ENCODE data around the gene KCNQ1.

The KCNQ1 gene

GRCh38 chr11:2713661-2714462 lies 269.1 kb downstream of the KCNQ1 start:
- Histone ChIP-seq H3K4me1 (ENCODE audit: control insufficient read depth in 1 of 2, insufficient read depth in 2 of 2, low read length in 2 of 2) (peaks cover 0 to 8% of the 10 kb centered on the region in 2 donors), H3K27me3 (ENCODE audit: low read depth, low read length) (no peaks in the 10 kb centered on the region), H3K9me3 (ENCODE audit: control insufficient read depth in 1 of 2, low read length in 2 of 2) (no peaks in the 10 kb centered on the region), H3K4me3 (ENCODE audit: low read depth in 1 of 2, low read length in 2 of 2) (no peak overlapping the region), H3K36me3 (ENCODE audit: control insufficient read depth in 1 of 2, insufficient read depth in 2 of 2, low read length in 2 of 2) (no peaks in the 10 kb centered on the region), H3K27ac (ENCODE audit: low read length) (no peak overlapping the region)

- H3K27ac ChIP-seq (ENCODE audit: low read length): no peak overlapping the region
- H3K9me3 ChIP-seq (ENCODE audit: control insufficient read depth in 1 of 2, low read length in 2 of 2): no peaks in the 10 kb centered on the region
- no peaks in the 10 kb centered on the region for H3K27me3 ChIP-seq (ENCODE audit: low read depth, low read length)
- peaks cover 0 to 6% of the 10 kb centered on the region in 2 donors for H3K4me1 ChIP-seq (ENCODE audit: control insufficient read depth in 1 of 2, insufficient read depth in 2 of 2, low read length in 2 of 2)
- H3K36me3 ChIP-seq (ENCODE audit: control insufficient read depth in 1 of 2, insufficient read depth in 2 of 2, low read length in 2 of 2): no peaks in the 10 kb centered on the region
- no peak overlapping the region for H3K4me3 ChIP-seq (ENCODE audit: low read depth in 1 of 2, low read length in 2 of 2)
Observed at GRCh38 chr11:2714463-2714800, 269.6 kb downstream of the KCNQ1 start.

- H3K27ac ChIP-seq (ENCODE audit: low read length): no peak overlapping the region
- H3K36me3 ChIP-seq (ENCODE audit: control insufficient read depth in 1 of 2, insufficient read depth in 2 of 2, low read length in 2 of 2): no peaks in the 10 kb centered on the region
- H3K9me3 ChIP-seq (ENCODE audit: control insufficient read depth in 1 of 2, low read length in 2 of 2): no peaks in the 10 kb centered on the region
- no peaks in the 10 kb centered on the region for H3K27me3 ChIP-seq (ENCODE audit: low read depth, low read length)
- H3K4me3 ChIP-seq (ENCODE audit: low read depth in 1 of 2, low read length in 2 of 2): no peak overlapping the region
- peaks cover 0 to 4% of the 10 kb centered on the region in 2 donors for H3K4me1 ChIP-seq (ENCODE audit: control insufficient read depth in 1 of 2, insufficient read depth in 2 of 2, low read length in 2 of 2)
Observed at GRCh38 chr11:2714871-2715270, 270.1 kb downstream of the KCNQ1 start.

GRCh38 chr11:2715716-2716350 lies 271.0 kb downstream of the KCNQ1 start:
- Histone ChIP-seq H3K27me3 (ENCODE audit: low read depth, low read length) (no peaks in the 10 kb centered on the region), H3K27ac (ENCODE audit: low read length) (no peak overlapping the region), H3K36me3 (ENCODE audit: control insufficient read depth in 1 of 2, insufficient read depth in 2 of 2, low read length in 2 of 2) (no peaks in the 10 kb centered on the region), H3K4me1 (ENCODE audit: control insufficient read depth in 1 of 2, insufficient read depth in 2 of 2, low read length in 2 of 2) (peaks cover 0 to 4% of the 10 kb centered on the region in 2 donors), H3K4me3 (ENCODE audit: low read depth in 1 of 2, low read length in 2 of 2) (no peak overlapping the region), H3K9me3 (ENCODE audit: control insufficient read depth in 1 of 2, low read length in 2 of 2) (no peaks in the 10 kb centered on the region)

GRCh38 chr11:2716376-2717095 lies 271.7 kb downstream of the KCNQ1 start:
- Histone ChIP-seq H3K27me3 (ENCODE audit: low read depth, low read length) (no peaks in the 10 kb centered on the region), H3K36me3 (ENCODE audit: control insufficient read depth in 1 of 2, insufficient read depth in 2 of 2, low read length in 2 of 2) (no peaks in the 10 kb centered on the region), H3K27ac (ENCODE audit: low read length) (no peak overlapping the region), H3K4me1 (ENCODE audit: control insufficient read depth in 1 of 2, insufficient read depth in 2 of 2, low read length in 2 of 2) (no peaks in the 10 kb centered on the region), H3K9me3 (ENCODE audit: control insufficient read depth in 1 of 2, low read length in 2 of 2) (no peaks in the 10 kb centered on the region), H3K4me3 (ENCODE audit: low read depth in 1 of 2, low read length in 2 of 2) (no peak overlapping the region)

GRCh38 chr11:2717561-2718325 lies 272.9 kb downstream of the KCNQ1 start:
- Histone ChIP-seq H3K27ac (ENCODE audit: low read length) (no peak overlapping the region), H3K4me1 (ENCODE audit: control insufficient read depth in 1 of 2, insufficient read depth in 2 of 2, low read length in 2 of 2) (no peaks in the 10 kb centered on the region), H3K9me3 (ENCODE audit: control insufficient read depth in 1 of 2, low read length in 2 of 2) (no peaks in the 10 kb centered on the region), H3K4me3 (ENCODE audit: low read depth in 1 of 2, low read length in 2 of 2) (no peak overlapping the region), H3K27me3 (ENCODE audit: low read depth, low read length) (no peaks in the 10 kb centered on the region), H3K36me3 (ENCODE audit: control insufficient read depth in 1 of 2, insufficient read depth in 2 of 2, low read length in 2 of 2) (no peaks in the 10 kb centered on the region)

- Histone ChIP-seq H3K4me1 (ENCODE audit: control insufficient read depth in 1 of 2, insufficient read depth in 2 of 2, low read length in 2 of 2) (no peaks in the 10 kb centered on the region), H3K27ac (ENCODE audit: low read length) (no peak overlapping the region), H3K27me3 (ENCODE audit: low read depth, low read length) (no peaks in the 10 kb centered on the region), H3K9me3 (ENCODE audit: control insufficient read depth in 1 of 2, low read length in 2 of 2) (no peaks in the 10 kb centered on the region), H3K4me3 (ENCODE audit: low read depth in 1 of 2, low read length in 2 of 2) (no peak overlapping the region), H3K36me3 (ENCODE audit: control insufficient read depth in 1 of 2, insufficient read depth in 2 of 2, low read length in 2 of 2) (no peaks in the 10 kb centered on the region)
Observed at GRCh38 chr11:2718817-2719438, 274.1 kb downstream of the KCNQ1 start.

GRCh38 chr11:2719831-2720590 lies 275.2 kb downstream of the KCNQ1 start:
- Histone ChIP-seq H3K36me3 (ENCODE audit: control insufficient read depth in 1 of 2, insufficient read depth in 2 of 2, low read length in 2 of 2) (no peaks in the 10 kb centered on the region), H3K27ac (ENCODE audit: low read length) (no peak overlapping the region), H3K4me1 (ENCODE audit: control insufficient read depth in 1 of 2, insufficient read depth in 2 of 2, low read length in 2 of 2) (no peaks in the 10 kb centered on the region), H3K27me3 (ENCODE audit: low read depth, low read length) (no peaks in the 10 kb centered on the region), H3K4me3 (ENCODE audit: low read depth in 1 of 2, low read length in 2 of 2) (no peak overlapping the region), H3K9me3 (ENCODE audit: control insufficient read depth in 1 of 2, low read length in 2 of 2) (no peaks in the 10 kb centered on the region)

GRCh38 chr11:2721210-2721916 lies 276.6 kb downstream of the KCNQ1 start:
- peaks cover 0 to 5% of the 10 kb centered on the region in 2 donors for H3K4me1 ChIP-seq (ENCODE audit: control insufficient read depth in 1 of 2, insufficient read depth in 2 of 2, low read length in 2 of 2)
- H3K4me3 ChIP-seq (ENCODE audit: low read depth in 1 of 2, low read length in 2 of 2): no peak overlapping the region
- H3K9me3 ChIP-seq (ENCODE audit: control insufficient read depth in 1 of 2, low read length in 2 of 2): no peaks in the 10 kb centered on the region
- no peaks in the 10 kb centered on the region for H3K27me3 ChIP-seq (ENCODE audit: low read depth, low read length)
- H3K27ac ChIP-seq (ENCODE audit: low read length): no peak overlapping the region
- H3K36me3 ChIP-seq (ENCODE audit: control insufficient read depth in 1 of 2, insufficient read depth in 2 of 2, low read length in 2 of 2): no peaks in the 10 kb centered on the region

- Histone ChIP-seq H3K4me3 (ENCODE audit: low read depth in 1 of 2, low read length in 2 of 2) (no peak overlapping the region), H3K9me3 (ENCODE audit: control insufficient read depth in 1 of 2, low read length in 2 of 2) (no peaks in the 10 kb centered on the region), H3K27me3 (ENCODE audit: low read depth, low read length) (no peaks in the 10 kb centered on the region), H3K4me1 (ENCODE audit: control insufficient read depth in 1 of 2, insufficient read depth in 2 of 2, low read length in 2 of 2) (peaks cover 0 to 5% of the 10 kb centered on the region in 2 donors), H3K36me3 (ENCODE audit: control insufficient read depth in 1 of 2, insufficient read depth in 2 of 2, low read length in 2 of 2) (no peaks in the 10 kb centered on the region), H3K27ac (ENCODE audit: low read length) (no peak overlapping the region)
Observed at GRCh38 chr11:2722955-2723354, 278.1 kb downstream of the KCNQ1 start.

Data from muscle layer of duodenum (tissue), 2 donors.